H54 (cell line): ENCODE data around the gene SLC5A11.
A peak's percentile ranks its signal among the peaks of the same experiment; 100 is the strongest.

ENCODE experiments used
- DNase-seq: peaks from one replicate; pipeline ENCODE4 v3.0.0; 2011; ENCODE audit warnings: low spot score, mixed read lengths; ENCODE audit not compliant: insufficient read length
- FAIRE-seq: peaks from 3 replicates; lab custom pipeline; 2011; peaks lifted over from hg19 to GRCh38; lab: Jason Lieb, UNC
- POLR2A ChIP-seq: IDR thresholded peaks from 2 replicates; pipeline ENCODE4 v1.6.1; 2011; ENCODE audit warnings: low read depth, mild to moderate bottlenecking, low read length

SLC5A11 gene

GRCh38 chr16:24930440-24930839, 84.7 kb downstream of the SLC5A11 start:
- TF ChIP-seq POLR2A = no peak
- DNase-seq (no peak), FAIRE-seq (no peak)

GRCh38 chr16:24931091-24931490, 85.3 kb downstream of the SLC5A11 start:
- no peak for TF ChIP-seq POLR2A
- FAIRE-seq (no peak), DNase-seq (no peak)

DNA sequence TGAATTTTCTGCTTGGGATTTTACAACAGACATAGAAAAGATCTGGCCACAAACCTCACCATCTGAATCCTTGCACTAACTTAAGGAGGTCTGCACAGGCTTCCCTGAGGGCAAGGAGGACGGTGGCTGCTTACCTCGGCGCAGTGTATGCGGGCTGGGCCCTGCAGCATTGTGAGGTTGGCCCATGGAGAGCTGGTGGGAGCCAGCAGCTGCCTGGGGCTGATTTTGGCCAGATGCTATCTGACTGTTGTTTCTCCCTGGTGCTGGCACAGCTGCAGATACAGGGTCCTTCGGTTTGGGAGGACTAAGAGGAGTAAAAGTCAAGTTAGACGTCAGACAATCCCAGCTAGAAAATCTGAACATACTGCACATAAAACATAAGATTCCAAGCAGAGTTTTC, 89.6 kb downstream of the SLC5A11 start:
- DNase-seq (no peak), FAIRE-seq (no peak)
- TF ChIP-seq POLR2A = no peak

DNA sequence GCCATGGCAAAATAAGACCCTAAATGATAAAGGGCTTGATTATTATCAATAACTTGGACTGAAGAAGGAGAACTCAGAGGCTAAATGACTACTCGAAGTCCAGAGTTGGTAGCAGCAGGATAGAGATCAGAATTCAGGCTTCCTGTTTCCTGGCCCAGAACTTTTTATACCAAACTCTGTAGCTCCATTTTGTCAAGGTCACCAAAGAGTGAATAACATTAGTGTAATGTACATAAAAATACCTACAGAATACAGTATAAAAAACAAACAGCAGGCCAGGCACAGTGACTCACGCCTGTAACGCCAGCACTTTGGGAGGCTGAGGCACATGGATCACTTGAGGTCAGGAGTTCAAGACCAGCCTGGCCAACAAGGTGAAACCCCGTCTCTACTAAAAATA, 90.4 kb downstream of the SLC5A11 start:
- DNase-seq (no peak), FAIRE-seq (no peak)
- no peak for TF ChIP-seq POLR2A

GRCh38 chr16:24939224-24939623, 93.5 kb downstream of the SLC5A11 start:
- DNase-seq (no peak), FAIRE-seq (no peak)
- TF ChIP-seq POLR2A = no peak

DNA sequence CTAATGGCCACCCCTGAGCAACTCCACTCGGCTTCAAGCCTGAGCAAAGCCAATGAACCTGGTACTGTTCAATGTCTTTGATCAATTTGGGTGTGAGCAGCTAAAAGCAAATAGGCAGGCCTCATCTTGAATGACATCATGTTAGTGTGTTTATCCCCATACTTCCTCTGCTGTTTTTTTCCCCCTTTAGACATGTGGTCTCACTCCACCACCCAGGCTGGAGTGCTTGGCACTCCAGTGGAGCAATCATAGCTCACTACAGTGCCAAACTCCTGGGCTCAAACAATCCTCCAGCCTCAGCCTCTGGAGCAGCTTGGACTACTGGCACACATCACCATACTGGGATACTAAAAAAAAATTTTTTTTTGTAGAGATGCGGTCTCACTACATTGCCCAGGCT, 94.0 kb downstream of the SLC5A11 start:
- DNase-seq (no peak), FAIRE-seq (no peak)
- no peak for TF ChIP-seq POLR2A

GRCh38 chr16:24943471-24943870, 97.7 kb downstream of the SLC5A11 start:
- FAIRE-seq (no peak), DNase-seq (no peak)
- TF ChIP-seq POLR2A = no peak

DNA sequence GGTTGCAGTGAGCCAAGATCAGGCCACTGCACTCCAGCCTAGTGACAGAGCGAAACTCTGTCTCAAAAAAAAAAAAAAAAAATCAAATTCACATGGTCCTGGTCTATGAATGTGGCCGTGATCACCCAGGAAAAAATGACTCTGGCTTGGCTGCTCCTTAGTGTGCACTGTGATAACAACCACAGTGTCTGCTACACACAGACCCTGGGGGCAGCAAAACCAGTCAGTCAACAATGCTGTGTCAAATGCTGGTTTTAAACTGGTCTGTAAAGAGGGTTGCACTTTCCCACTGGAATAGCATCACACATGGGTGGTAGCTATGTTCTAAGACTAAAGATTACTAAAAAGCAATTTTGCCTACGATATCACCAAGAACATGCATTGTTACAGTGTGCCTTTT, 98.4 kb downstream of the SLC5A11 start:
- DNase-seq (no peak), FAIRE-seq (no peak)
- no peak for TF ChIP-seq POLR2A

DNA sequence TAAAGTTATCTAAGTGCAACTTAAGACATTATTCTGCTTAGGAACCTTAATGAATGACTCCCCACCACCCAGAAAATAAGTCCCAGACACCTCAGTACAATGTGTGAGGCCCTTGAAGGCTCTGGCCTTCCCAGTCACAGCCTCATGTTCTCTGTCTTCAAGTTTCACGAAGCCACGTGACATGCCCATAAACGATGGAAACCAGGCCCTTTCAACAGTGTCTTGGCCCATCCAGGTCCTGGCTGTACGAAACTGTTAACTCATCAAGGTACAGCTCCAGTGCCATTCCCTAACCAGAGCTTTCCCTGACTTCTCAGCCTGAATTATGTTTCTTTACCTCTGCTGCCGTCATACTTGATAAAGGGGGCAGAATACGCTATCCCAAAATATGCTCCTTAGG, 100.4 kb downstream of the SLC5A11 start:
- TF ChIP-seq POLR2A = no peak
- FAIRE-seq (no peak), DNase-seq (no peak)

DNA sequence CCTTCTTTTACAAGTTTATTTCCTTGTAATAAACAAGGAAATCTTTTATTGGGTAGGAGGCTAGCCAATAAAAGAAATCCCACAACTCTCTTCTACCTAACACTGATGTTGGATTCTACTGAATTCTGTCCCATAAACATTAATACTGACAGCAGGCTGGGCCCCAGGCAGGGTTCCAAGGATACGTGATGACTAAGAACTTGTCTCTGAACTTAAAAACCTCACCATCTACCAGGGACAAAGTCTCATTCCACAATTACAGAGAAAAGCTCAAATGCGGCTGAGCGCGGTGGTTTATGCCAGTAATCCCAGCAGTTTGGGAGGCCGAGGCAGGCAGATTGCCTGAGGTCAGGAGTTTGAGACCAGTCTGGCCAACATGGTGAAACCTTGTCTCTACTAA, 104.5 kb downstream of the SLC5A11 start:
- peak; percentile 40 for DNase-seq
- no peak for FAIRE-seq
- no peak for TF ChIP-seq POLR2A

GRCh38 chr16:24953306-24953705, 107.5 kb downstream of the SLC5A11 start:
- TF ChIP-seq POLR2A = no peak
- no peak for DNase-seq
- FAIRE-seq = no peak

GRCh38 chr16:24953721-24954120, 108.0 kb downstream of the SLC5A11 start:
- no peak for DNase-seq
- no peak for TF ChIP-seq POLR2A
- no peak for FAIRE-seq

DNA sequence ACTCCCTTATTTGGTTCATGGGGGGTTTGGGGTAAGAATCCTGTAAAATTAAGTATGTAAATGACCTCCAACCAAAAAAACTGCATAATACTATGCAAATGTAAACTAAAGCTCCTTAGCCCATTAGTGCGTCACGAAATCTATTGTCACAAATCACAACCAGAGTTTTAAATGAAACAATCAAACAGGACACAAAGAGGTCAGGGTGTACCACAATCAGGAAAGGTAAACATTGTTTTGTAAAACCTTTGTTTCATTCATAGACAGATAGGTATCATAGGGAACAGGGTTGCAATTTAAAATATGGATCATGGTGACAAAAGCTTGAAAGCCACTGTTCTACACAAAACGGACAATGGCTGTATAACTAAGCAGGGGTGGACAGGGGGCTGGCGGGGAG, 108.4 kb downstream of the SLC5A11 start:
- no peak for TF ChIP-seq POLR2A
- no peak for FAIRE-seq
- no peak for DNase-seq

GRCh38 chr16:24955975-24956731, 110.4 kb downstream of the SLC5A11 start:
- no peak for TF ChIP-seq POLR2A
- no peak for DNase-seq
- no peak for FAIRE-seq

GRCh38 chr16:24957887-24958286, 112.1 kb downstream of the SLC5A11 start:
- DNase-seq (no peak), FAIRE-seq (no peak)
- TF ChIP-seq POLR2A = no peak
